ENCODE results near the gene AGRN. TPM values are rescaled to one million over a fixed set of nuclear protein-coding genes. Genes with fewer than 3 reads are reported as not detected.

The AGRN gene
- total RNA-seq, 1 experiment from 2014 or later, result 175 TPM

DNA sequence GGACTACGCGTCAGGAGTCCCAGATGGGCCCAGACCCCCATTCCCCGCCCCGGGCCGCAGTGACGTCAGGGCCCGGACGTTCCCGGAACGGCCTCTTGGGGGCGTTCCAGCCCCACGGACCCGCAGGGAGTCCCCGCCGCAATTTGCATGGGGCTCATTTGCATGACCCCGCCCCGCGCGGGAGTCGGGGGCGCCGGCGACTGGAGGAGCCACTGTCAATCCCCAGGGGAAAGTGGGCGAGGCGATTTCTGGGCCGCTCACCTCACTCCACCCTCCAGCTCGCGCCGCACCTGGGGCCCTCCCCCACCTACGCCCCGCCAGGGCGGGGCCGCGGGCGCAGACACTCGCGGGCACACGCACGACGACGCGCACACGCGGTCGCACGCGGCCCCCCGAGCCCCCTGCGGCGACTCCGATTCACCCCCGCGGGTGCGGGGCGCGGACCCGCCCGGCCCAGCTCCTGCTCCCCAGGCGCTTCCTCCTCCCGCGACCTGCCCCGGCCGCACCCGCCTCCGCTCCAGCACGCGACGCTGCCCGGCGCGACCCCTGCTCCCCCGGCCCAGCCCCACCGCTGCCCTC is 13.2 kb downstream of the AGRN start:
- peak; percentile 97 for DNase-seq
- Histone ChIP-seq H3K79me2 (ENCODE audit: insufficient read depth, low read length) (no peaks in the 10 kb centered on the region), H2BK20ac (ENCODE audit: low read depth, low read length, poor library complexity, severe bottlenecking) (no peak overlapping the region), H3K27ac (ENCODE audit: insufficient read length, low read depth, low read length) (no peak overlapping the region), H3K4me1 (ENCODE audit: insufficient read depth, low read length) (peaks cover 4% of the 10 kb centered on the region; the same call in 1 of the 2 replicates), H3K79me1 (ENCODE audit: insufficient read depth, low read depth, low read length, poor library complexity, severe bottlenecking) (no peaks in the 10 kb centered on the region), H2AK5ac (ENCODE audit: insufficient read length, low read length) (no peak overlapping the region), H2BK120ac (ENCODE audit: low read depth, low read length, poor library complexity, severe bottlenecking) (no peak overlapping the region), H3K4ac (ENCODE audit: low read depth, low read length) (no peak overlapping the region), H3K9me3 (ENCODE audit: control insufficient read depth, low read depth, low read length) (no peaks in the 10 kb centered on the region), H2BK12ac (ENCODE audit: insufficient read length, low read depth, low read length) (no peak overlapping the region), H2BK15ac (ENCODE audit: low read depth, low read length) (no peak overlapping the region), H2AFZ (ENCODE audit: low read length) (no peak overlapping the region), H2BK5ac (ENCODE audit: insufficient read length, low read length) (no peak overlapping the region), H4K5ac (ENCODE audit: insufficient read length, low read depth, low read length) (no peak overlapping the region), H4K8ac (replicated peaks; ENCODE audit: insufficient read length, low read depth, low read length) (no peak overlapping the region), H3K56ac (ENCODE audit: insufficient read length, low read depth, low read length) (no peak overlapping the region), H4K91ac (ENCODE audit: insufficient read length, low read depth, low read length) (no peak overlapping the region), H3K9ac (ENCODE audit: extremely low read depth, insufficient read length, low read length) (no peak overlapping the region), H3K18ac (ENCODE audit: insufficient read length, low read depth, low read length) (no peak overlapping the region), H3K27me3 (ENCODE audit: insufficient read depth, low read length) (no peaks in the 10 kb centered on the region; the same call in 1 of the 2 replicates), H3K4me2 (ENCODE audit: insufficient read depth, insufficient read length, low read length) (no peak overlapping the region), H3T11ph (ENCODE audit: low read length) (no peak overlapping the region), H3K14ac (ENCODE audit: insufficient read depth, low read length) (no peak overlapping the region), H3K23ac (ENCODE audit: insufficient read length, low read depth, low read length) (no peak overlapping the region), H4K20me1 (ENCODE audit: control insufficient read depth, insufficient read depth, insufficient read length) (no peaks in the 10 kb centered on the region), H3K23me2 (ENCODE audit: insufficient read length, low read depth, low read length, poor library complexity, severe bottlenecking) (peaks cover 10% of the 10 kb centered on the region)
- Mint-ChIP-seq H3K4me3 (peak overlapping the region; percentile 45 to 68; a peak in 3 of 5 replicates), H3K9me3 (no peaks in the 10 kb centered on the region), H3K27ac (no peak overlapping the region), H3K27me3 (ENCODE audit: low read depth) (peaks cover 35% of the 10 kb centered on the region), H3K36me3 (ENCODE audit: insufficient read depth in 1 of 3, low read depth in 3 of 3) (peaks cover 5 to 18% (median 17%) of the 10 kb centered on the region in 3 experiments; a peak in 6 of 7 replicates), H3K4me1 (peaks cover 7 to 14% of the 10 kb centered on the region in 2 experiments)
- TF ChIP-seq, protein P1, sequence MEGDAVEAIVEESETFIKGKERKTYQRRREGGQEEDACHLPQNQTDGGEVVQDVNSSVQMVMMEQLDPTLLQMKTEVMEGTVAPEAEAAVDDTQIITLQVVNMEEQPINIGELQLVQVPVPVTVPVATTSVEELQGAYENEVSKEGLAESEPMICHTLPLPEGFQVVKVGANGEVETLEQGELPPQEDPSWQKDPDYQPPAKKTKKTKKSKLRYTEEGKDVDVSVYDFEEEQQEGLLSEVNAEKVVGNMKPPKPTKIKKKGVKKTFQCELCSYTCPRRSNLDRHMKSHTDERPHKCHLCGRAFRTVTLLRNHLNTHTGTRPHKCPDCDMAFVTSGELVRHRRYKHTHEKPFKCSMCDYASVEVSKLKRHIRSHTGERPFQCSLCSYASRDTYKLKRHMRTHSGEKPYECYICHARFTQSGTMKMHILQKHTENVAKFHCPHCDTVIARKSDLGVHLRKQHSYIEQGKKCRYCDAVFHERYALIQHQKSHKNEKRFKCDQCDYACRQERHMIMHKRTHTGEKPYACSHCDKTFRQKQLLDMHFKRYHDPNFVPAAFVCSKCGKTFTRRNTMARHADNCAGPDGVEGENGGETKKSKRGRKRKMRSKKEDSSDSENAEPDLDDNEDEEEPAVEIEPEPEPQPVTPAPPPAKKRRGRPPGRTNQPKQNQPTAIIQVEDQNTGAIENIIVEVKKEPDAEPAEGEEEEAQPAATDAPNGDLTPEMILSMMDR (conservative IDR thresholded peaks at IDR 0.05), result peak; percentile 92
- WGBS (ENCODE audit: extremely low coverage, insufficient read length, low lambda C conversion rate), result no CpG with 5 or more reads among the region's 73 CpGs

Data from H9 (cell line).